8988T (cell line): Measurements from ENCODE around the gene PTPN14.

Experiments used
- DNase-seq: peaks from one replicate; pipeline ENCODE4 v3.0.0; 2011

PTPN14 gene

DNA sequence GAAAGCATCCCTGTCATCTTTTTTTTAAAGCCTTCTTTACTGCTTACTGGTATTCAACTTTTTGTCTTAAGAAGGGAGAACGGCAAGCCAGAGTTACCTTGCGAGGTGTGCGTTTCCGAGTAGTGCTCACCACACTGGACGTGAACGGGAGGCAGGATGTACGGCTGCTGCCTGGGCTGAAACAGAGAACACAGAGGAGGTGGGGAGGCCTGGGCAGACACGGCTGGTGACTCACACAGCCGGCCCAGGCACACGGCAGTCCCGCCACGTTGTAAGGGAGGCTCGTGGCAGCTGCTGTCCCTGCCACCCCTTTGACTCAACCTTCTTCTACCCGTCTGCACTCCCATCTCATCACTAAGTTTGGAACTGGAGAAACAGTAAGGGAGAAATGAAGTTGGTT is 164.7 kb downstream of the PTPN14 start:
- DNase-seq = no peak

DNA sequence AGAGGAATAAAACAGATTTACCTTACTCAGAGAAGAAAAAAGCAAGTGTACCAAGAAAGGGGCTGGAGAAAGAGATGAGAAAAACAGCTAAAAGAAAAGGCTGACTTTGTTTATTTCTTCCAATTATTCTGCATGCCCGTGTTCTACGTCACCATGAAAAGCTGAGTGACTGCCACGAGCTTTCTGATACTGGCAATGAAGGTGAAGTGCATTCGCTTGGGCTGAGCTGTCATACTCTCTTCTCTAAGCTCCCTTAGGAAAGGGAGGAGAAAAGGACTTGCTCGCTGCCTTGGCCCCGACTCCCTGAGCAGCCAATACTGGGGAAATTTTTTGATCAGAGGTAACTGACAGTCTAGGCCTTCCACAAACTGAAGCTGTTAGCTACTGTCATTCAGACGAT is 165.1 kb downstream of the PTPN14 start:
- DNase-seq = no peak

DNA sequence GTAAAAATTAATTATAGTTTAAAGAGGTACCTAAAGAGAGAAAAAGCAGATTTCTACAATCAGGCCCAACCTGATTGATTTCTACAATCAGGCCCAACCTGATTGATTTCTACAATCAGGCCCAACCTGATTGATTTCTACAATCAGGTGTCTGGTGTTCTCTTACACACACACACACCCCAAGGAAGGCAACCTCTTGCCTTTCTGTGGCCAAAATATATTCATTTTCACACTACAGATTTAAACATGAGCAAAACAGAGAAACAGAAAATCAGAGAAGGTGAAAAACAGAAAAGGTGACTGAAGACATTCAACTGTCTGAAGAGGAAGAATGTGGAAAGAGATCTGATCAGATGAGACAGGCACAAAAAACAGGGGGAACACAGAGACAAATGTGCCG is 166.0 kb downstream of the PTPN14 start:
- DNase-seq = no peak

DNA sequence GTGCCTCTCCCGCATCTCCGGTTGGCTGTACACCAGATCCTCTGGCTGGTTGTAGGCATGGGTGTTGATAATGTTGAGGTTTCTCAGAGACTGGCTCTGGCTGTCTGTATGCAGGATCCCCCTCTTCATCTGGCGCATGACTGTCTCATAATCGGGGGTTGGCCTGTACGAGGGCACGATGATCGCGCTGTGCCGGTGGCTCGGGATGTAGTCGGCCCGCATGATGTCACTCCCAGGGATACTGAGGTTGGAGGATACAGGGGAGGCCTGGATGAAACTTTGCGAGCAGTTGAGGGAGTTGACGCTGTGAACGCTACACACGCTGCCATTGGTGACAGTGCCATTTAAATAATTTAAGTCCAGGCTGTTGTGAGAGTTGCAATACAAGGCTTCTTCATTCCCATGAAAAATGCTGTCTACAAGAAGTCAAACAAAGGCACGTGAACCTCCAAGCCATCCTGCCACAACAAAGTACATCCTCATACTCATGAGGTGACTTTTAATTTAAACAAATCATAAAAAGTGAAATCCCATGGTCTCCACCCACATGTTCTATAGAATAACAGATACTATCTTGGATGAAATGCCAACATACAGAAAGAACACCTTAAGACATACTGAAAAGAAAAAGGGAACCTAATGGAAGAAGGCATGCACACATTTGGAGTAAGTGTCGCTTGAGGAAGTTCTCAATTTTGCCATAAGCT is 166.9 kb downstream of the PTPN14 start:
- DNase-seq = no peak

DNA sequence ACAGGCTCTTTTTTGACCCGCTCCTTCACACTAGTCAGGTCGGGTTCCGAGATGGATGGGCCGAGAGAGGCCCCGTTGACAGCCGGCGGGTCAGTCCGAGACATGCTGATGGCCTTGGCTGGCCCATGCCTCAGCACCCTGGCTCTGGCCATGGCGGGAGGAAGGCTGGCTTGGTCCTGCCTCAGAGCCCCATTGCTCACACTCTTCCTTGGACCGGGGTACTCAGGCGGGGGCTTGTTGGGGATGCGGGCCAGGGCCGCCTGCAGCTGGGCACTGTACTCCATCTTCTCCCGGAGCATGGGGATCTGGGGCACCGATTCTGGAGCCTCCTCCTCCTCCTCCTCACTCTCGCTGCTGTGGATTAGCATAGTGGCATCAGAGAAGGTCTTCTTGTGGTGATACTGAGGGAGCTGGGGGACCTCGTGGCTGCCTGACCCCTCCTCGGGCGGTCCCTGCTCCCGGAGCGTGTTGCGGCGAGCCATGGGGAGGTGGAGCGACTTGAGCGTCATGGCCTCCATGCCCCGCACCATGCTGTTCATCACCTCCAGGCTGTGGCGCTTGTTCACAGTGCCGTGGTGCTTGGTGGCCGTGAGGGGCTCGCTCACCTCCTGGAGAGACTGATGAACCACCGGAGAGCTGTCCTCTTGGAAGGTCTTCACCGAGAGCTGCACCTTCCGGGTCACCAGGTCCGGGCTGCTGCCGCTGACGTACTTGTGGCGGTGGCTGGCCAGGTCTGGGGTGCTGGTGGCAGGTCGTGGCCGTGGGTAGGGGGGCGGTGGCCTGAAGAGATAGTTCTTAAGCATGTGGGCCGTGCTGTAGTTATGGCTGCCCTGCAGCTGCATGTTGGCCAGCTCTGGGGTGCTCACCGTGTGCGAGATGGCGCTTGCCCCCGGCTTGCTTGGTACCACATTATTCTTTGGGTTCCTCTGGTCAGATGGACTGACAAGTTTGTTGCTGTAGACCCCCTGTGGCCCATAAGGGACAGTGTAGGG is 167.7 kb downstream of the PTPN14 start:
- DNase-seq = no peak

DNA sequence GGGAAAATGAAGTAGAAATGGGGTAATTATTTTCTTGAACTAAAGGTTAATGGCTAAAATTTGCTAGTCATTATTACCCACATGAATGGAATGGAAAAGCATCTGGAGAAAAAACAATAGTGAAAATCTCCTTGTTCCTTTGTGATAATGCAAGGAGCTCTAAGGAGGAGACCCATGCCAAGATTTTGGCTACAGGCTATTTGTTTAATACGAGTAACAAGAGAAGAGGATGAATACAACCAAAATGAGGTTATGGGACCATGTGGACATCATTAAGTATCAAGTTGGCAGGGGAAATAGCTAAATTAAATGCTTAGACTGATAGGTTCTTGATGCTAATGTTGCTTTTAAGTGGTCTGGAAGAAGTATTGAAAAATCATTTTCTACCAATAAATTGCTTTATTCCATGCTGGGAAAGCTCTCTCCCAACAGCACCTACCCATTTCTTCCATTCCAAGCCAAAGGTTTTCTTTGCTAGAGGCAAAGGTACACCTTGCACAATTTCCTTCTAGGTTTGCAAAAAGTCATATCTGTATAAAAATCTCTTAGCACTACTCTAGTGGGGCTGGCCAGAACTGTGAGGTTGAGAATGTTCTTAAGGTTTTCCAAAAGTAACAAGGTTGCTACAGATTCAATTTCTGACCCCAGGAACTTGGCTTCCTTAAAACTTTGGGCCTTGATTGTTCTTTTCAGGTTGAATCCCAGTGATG is 170.3 kb downstream of the PTPN14 start:
- no peak for DNase-seq

DNA sequence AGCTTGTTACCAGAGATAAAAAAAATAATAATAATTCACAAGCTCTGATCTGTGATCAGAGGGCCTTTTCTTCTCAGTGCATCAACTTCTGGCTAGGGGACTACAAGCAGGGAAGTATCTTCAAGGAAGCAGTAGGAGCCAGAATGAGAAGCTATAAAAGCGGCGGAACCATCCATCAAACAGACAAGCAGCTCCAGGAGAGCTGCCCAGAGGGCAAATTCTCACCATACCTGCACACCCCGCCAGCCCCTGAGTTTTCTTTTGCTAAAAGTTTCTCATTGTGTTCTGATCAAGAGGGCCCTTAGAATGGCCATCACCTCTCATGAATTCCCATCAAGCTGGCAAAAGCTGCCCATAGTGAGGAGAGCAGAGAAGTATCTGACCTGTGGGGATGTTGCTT is 171.0 kb downstream of the PTPN14 start:
- no peak for DNase-seq

DNA sequence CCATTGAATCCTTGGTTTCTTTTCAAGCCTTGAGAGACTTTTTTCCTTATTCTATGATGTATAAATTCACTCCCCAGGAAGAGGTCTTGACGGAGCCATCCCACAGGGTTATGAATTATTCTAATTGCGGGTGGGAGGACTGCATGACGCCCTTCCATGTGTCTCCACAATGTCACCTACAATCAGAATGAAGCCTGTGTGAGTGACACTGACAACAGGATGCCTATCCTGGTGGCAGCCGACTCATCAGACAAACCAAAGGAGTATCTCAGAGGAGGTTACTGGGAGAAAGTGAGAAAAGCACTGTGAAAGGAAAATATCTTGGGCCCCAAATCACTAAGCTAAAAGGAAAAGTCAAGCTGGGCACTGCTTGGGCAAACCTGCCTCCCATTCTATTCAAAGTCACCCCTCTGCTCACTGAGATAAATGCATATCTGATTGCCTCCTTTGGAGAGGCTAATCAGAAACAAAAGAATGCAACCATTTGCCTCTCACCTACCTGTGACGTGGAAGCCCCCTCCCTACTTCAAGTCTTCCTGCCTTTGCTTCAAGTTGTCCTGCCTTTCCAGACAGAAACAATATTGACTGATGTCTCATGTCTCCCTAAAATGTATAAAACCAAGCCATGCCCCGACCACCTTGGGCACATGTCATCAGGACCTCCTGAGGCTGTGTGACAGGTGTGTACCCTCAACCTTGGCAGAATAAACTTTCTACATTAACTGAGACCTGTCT is 172.0 kb downstream of the PTPN14 start:
- DNase-seq = no peak

DNA sequence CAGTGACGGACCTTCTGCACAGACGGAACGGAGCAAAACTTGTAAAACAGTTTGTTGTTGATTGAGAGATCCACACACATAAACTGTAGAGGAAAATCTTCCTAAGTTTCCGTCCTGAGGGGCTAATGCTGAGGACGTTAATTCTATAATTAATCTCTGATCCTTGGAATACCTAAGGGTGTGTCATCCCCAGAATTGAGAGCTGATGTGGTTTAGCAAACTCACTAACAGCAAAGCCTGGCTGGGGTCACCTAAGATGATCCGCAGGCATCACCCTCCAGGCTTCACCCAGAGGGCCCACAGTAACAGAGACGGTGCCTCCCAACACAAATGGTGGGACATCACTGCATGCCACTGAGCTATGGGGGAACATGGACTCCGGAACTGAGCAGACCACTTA is 172.9 kb downstream of the PTPN14 start:
- no peak for DNase-seq

DNA sequence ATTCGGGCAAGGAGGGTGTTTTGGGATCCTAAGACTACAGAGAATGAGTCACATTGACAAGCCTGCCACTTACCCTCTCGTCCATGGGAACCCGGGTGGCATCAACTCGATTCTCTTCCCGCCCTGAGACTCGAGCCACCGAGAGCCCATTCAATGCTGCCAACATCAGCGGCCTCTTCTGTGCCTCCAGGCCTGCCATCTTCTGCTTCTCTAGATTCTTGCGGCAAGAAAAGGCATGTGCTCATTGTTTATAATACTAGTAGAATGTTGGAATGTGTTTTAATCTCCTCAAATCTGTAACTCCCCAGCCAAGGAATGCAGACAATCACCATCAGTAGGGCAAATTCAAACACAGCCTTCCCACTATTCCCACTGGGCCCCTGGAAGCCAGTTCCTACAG is 173.5 kb downstream of the PTPN14 start:
- no peak for DNase-seq

DNA sequence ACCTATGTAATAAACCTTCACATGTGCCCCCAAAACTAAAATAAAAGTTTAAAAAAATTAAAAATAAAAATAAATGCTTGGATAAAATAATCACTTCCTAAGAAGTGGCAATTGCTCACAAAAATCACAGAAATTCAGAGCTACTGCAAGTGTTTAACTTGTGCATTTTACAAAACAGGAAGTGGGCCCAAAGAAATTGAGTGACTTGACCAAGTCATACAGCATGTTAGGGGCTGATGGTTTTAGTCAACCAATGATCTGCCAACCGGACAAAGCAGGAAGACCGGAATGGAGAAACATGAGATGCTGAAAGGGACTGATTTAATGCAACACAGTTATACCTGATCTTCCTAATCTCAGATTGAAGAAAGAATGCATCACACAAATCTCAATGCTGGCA is 173.9 kb downstream of the PTPN14 start:
- DNase-seq = no peak

DNA sequence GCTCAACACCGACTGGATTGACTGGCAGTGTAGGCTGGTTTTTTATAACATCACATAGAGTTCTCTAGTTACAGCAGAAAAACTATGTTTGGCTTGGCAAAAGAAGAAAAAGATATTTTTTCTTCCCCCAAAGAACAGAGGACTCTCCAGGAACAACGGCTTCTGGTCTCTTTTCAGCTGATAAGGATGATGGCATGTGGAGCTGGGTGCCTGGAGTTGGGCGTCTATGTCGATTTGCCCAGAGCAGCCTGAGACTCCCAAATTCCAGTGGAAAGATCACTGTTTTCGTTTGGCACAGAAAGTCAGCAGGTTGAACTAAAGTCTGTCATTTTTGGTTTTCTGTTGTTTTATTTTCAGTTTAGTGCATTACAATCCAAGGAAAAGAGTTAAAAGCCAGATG is 179.3 kb downstream of the PTPN14 start:
- DNase-seq = no peak

DNA sequence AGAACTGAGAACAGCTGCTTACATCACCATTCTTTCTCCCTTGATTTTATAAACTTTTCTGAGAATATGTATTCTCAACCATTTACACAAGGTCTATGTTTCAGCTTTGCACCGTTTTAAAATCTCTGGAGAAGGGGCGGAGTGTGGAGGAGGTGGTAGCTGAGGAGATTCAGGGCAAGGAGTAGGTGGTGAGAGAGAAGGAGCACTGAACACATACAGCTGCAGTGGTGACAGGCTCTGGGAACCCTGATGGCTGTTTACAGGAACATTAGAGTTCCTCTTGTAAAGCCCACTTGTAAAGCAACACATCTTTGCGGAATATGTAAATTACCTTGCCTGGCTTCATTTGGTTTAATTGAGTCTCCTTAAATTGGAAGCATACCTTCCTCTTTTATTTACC is 180.8 kb downstream of the PTPN14 start:
- DNase-seq = no peak

DNA sequence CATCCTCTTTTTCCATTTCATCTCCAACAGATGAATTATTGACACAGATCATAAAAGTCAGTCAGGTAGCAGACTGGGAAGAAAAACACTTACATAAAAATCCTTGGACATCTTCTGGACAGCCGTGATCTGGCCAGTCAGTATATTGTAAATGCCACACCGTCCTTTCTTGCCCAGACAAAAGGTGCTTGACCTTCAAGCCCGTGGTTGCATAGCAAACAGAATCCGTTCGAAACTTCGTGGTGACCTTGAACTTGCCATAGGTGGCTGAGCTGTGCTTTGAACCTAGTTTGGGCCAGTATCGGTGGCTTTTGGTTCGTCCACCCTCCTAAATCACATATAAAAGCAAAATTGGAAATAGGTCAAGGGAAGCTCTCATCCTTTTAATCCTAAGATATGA is 182.0 kb downstream of the PTPN14 start:
- DNase-seq = no peak

DNA sequence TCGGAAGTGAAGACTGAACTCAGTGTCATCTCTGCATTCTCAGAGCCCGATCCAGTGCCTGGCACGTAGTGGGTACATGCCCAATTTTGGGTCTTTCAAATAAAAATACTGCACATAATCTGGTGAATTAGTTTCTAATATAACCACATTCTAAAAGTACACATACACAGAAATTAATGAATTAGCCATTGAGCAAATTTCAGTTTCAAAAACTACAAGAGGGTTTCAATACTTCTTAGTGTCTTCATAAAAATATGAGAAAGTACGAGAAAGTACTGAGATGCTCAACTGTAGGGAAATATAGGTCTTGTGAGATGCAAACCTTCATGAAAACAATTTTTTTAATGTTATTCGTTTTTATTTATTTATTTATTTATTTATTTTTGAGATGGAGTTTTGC is 183.6 kb downstream of the PTPN14 start:
- no peak for DNase-seq

DNA sequence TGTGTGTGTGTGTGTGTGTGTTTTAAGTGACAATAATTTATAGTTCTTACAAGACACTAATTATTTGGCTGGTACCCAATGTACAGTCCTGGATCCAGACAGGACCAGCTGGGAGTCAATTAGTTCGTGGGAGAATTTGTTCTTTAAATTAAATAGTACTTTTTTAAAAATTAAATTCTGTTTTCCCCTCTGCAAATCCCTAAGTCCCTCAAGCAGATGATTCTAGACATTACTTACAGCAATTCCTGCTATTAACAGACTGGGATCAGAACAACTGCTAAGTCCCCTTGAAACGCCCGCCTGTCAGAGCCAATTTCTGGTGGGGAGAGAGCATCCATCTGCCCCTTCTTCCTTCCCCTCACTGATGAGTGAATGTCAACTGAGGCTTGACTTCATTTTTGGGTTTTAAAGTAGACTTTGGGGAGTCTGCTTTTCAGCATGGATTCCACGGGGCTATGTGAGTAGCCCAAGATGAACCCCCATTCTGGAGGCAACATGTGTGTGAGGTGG is 186.6 kb downstream of the PTPN14 start:
- no peak for DNase-seq

DNA sequence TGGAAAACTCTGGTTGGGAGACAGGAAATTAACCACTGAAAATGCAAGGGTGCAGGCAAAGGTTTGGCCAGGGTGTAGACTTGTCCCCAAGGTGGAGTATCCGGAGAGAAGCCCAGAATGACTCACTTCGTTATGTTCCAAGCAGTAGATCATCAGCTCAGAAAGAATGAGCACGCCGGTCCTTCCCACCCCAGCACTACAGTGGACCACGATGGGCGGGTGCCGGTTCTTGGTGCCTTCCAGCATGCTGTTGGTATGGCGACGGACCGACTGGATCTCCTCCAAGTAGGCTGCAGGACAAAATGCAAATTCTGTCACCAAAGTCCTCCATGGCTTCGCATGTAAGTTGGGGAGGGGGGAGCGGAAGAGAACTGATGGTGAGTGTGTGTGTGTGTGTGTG is 187.0 kb downstream of the PTPN14 start:
- DNase-seq = no peak

DNA sequence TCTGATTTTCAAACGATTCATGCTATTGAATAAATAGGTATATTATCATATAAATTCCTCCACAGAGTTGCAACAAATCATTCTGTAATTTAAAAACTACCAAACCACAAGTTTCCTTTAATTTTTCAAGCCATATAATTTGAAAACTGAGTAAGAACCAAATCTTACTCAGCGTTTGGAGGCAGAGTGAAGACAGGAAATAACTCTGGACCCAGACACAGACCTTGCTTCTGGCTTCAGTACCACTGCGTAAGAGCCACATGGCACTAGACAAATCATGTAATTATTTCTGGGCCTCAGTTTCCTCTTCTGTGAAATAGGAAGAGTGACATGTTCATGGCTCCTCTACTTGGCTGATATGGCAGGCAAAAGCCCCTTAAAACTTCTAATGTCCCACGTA is 188.0 kb downstream of the PTPN14 start:
- no peak for DNase-seq

DNA sequence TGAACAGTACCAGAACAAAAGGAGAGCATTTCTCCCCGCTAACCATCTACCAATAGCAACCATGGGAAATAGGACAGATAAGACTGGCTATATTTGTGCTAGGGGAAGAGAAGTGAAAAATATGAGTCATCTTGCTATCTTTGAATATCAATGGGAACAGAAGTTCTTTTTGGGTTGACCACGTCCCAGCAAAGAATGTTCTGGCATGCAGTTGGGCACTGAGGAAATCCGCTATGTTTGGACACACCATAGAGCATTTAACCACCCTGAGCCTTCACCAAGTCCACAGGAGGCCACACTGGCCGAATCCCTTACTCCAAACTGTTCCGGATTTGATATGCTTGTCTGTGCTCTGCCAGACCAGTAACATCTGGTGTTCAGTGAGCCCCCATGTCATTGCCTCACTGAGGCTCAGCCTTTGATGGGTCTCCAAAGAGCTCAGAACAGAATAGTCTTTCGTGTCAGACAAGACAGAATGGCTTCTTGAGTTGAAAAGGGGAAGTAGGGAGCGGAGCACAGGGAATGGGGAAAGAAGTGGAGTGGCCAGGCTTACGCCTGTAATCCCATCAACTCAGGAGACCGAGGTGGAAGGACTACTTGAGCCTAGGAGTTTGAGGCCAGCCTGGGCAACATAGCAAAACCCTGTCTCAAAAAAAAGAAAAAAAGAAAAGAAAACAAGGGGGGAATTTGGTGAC is 189.1 kb downstream of the PTPN14 start:
- DNase-seq = no peak

DNA sequence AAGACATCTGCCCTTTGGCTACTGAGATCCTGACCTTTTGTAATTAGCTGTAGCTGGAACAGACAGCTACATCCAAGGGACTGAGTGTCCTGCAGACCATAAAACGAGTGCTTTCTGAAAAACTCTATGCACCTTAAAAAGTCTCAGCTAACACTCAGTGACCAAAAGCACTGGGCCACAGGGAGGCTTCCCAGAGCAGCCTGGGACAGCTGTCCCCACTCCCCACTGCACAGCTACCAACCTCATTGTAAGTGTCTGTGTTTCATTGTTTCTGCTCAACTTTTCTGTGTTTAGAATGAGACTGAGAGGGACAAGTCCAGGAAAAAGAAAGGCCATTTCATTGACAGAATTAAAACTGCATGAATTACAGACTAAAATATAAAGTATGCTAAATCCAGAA is 189.8 kb downstream of the PTPN14 start:
- DNase-seq = no peak

DNA sequence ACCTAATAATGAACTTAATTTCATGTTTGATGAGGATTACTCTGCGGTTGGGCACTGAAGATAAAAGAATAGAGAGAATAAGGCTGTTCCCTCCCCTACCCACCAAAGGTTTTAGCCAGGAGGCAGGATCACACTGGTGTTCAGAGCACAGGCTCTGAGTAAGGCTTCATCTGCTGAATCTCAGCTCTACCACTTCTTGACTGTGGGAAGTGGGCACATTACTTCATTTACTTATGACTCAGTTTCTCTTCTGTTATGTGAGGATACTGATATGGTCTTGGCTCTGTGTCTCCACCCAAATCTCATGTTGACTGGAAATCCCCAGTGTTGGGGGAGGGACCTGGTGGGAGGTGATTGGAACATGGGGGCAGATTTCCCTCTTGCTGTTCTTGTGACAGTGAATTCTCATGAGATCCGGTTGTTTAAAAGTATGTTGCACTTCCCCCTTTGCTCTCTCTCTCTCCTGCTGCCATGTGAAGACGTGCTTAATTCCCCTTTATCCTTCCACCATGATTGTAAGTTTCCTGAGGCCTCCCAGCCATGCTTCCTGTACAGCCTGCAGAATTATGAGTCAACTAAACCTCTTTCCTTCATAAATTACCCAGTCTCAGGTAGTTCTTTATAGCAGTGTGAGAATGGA is 190.8 kb downstream of the PTPN14 start:
- no peak for DNase-seq

DNA sequence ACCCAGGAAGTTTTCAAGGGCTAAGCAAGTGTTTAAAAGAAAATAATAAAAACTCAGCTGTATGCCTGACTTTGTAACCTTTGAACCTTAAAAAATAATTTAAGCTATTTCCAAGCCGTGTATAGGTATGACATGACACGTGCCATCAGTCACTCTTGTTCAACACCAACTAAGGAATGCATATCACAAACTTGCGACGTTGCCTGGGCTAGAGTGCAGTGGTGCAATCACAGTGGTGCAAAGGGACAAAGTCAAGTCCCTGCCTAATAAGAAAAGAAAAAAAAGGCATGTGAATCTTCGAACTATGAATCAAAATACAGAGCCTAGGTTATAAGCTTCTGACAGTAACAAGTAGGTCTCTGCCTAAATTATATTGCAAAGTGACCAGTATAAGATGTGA is 191.3 kb downstream of the PTPN14 start:
- no peak for DNase-seq
